BLaER1 (cell line): ENCODE measurements around the gene CCDC13.

Source experiments
- H3K27ac ChIP-seq: shearing (Covaris generic); formaldehyde crosslinking; 2 replicates; pipeline ENCODE4 v1.8.1; 2022
- H3K27me3 ChIP-seq: shearing (Covaris generic); formaldehyde crosslinking; 2 replicates; pipeline ENCODE4 v1.8.1; 2022
- H3K36me3 ChIP-seq: shearing (Covaris generic); formaldehyde crosslinking; 2 replicates; pipeline ENCODE4 v1.8.1; 2022
- H3K4me1 ChIP-seq: shearing (Covaris generic); formaldehyde crosslinking; 2 replicates; pipeline ENCODE4 v1.8.1; 2022
- H3K4me2 ChIP-seq: shearing (Covaris generic); formaldehyde crosslinking; 2 replicates; pipeline ENCODE4 v1.8.1; 2022
- H3K4me3 ChIP-seq: shearing (Covaris generic); formaldehyde crosslinking; 2 replicates; pipeline ENCODE4 v1.8.1; 2022
- H3K9ac ChIP-seq: shearing (Covaris generic); formaldehyde crosslinking; 2 replicates; pipeline ENCODE4 v1.8.1; 2022
- H3K9me3 ChIP-seq: shearing (Covaris generic); formaldehyde crosslinking; 2 replicates; pipeline ENCODE4 v1.8.1; 2022
- H4K20me1 ChIP-seq: shearing (Covaris generic); formaldehyde crosslinking; 2 replicates; pipeline ENCODE4 v1.8.1; 2022
- Cebpa-rat ChIP-seq: shearing (Covaris generic); IDR thresholded peaks from 2 replicates; pipeline ENCODE4 v1.8.1; 2022

The CCDC13 gene

GRCh38 chr3:42809202-42809601, 36.1 kb upstream of the CCDC13 start, which contains the start of gene ACKR2:
Gene ACKR2 (plus strand): TSS chr3:42809445. CDS start chr3:42864503, 55,058 bp downstream.
- peaks cover 8% of the 10 kb centered on the region for H3K4me1 ChIP-seq
- no peaks in the 10 kb centered on the region for H4K20me1 ChIP-seq
- no peaks in the 10 kb centered on the region for H3K9me3 ChIP-seq
- no peaks in the 10 kb centered on the region for H3K36me3 ChIP-seq
- no peak within 1 kb of the TSS for H3K4me3 ChIP-seq
- TF ChIP-seq Cebpa-rat, result no peak
- no peak within 1 kb of the TSS for H3K4me2 ChIP-seq
- no peak within 1 kb of the TSS for H3K27ac ChIP-seq
- no peak within 1 kb of the TSS for H3K9ac ChIP-seq
- H3K27me3 ChIP-seq, result no peaks in the 10 kb centered on the region

DNA sequence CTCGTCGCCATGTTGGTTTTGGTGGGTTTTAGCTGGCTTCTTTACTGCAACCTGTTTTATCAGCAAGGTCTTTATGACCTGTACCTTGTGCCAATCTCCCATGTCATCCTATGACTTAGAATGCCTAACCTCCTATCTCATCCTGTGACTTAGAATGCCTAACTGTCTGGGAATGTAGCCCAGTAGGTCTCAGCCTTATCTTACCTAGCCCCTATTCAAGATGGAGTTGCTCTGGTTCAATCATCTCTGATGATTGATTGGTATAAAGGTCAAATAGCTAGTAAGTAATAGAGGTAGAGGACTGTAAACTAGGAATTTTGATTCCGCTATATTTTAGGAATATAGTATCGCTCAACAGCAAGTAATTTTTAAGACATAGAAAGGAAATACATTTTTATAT, 34.9 kb upstream of the CCDC13 start:
- TF ChIP-seq Cebpa-rat, result no peak
- Histone ChIP-seq H3K4me2 (no peak overlapping the region), H4K20me1 (peaks cover 11% of the 10 kb centered on the region; the same call in 1 of the 2 replicates), H3K9me3 (no peaks in the 10 kb centered on the region), H3K4me3 (no peak overlapping the region), H3K36me3 (no peaks in the 10 kb centered on the region), H3K4me1 (peaks cover 14% of the 10 kb centered on the region), H3K9ac (no peak overlapping the region), H3K27ac (no peak overlapping the region), H3K27me3 (no peaks in the 10 kb centered on the region)

GRCh38 chr3:42805141-42805821, 32.2 kb upstream of the CCDC13 start:
- Histone ChIP-seq H3K9me3 (no peaks in the 10 kb centered on the region), H4K20me1 (peaks cover 37% of the 10 kb centered on the region), H3K9ac (peak overlapping the region; percentile 90; the same call in 1 of the 2 replicates), H3K27ac (no peak overlapping the region), H3K36me3 (no peaks in the 10 kb centered on the region), H3K27me3 (no peaks in the 10 kb centered on the region), H3K4me1 (peaks cover 40% of the 10 kb centered on the region), H3K4me2 (peak overlapping the region; percentile 95), H3K4me3 (peak overlapping the region; percentile 83)
- no peak for TF ChIP-seq Cebpa-rat

DNA sequence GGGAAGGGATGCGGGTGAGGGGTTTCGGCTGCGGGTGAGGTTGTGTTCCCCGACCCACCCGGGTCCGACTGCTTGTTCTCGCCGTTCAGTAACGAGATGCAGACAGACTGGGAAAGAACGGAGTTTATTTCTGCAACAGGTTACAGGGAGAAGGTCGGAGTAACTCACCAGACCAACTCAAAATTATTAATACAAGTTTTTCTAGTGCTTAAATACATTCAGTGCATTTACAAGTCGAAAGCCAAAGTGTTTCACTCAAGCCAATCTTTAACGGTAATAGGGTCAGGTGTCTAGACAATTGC, 31.7 kb upstream of the CCDC13 start:
- peaks cover 45% of the 10 kb centered on the region for H3K4me1 ChIP-seq
- H3K4me3 ChIP-seq, result peak overlapping the region; percentile 83
- peaks cover 42% of the 10 kb centered on the region for H4K20me1 ChIP-seq
- peak overlapping the region; percentile 90 for H3K9ac ChIP-seq
- no peaks in the 10 kb centered on the region for H3K36me3 ChIP-seq
- peak overlapping the region; percentile 95 for H3K4me2 ChIP-seq
- no peaks in the 10 kb centered on the region for H3K27me3 ChIP-seq
- no peak for TF ChIP-seq Cebpa-rat
- peak overlapping the region; percentile 84 for H3K27ac ChIP-seq
- H3K9me3 ChIP-seq, result no peaks in the 10 kb centered on the region

DNA sequence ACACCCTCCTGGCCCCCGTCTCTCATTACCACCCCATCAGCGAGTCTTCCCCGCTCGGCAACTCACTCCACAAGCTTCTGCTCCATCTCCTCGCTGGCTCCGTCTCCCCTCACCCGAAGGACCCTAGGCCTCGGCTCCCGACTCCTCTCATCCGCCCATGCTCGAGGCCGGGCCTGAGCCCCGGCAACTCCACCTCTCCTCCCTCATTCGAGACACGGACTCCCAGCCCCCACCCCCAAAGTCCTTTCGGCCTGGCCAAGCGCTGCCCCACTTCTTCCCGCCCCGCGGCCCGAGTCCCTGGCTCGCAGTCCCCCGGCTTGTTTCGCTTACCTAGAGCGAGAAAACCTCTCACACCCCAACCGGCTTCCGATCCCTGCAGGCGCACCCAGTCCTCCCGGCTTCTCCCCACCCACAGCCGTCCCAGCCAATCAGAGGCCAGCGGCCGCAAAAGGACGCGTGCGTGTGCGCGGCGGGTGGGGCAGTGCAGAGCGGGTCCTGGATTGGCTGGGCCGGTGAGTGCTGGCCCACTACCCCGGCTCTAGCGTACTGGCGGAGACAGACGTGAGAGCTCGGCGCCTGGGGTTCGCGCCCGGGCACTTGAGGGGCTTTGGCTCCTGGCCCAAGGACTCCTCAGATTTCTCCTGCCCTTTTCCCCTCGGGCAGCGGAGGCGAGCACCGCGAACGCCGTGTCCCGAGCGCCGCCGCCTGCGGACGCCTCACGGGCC, 31.2 kb upstream of the CCDC13 start, which contains the start of gene HIGD1A:
Gene HIGD1A (minus strand): TSS at position 385 of the 725 bp plus-strand sequence. CDS start 10,237 bp downstream, outside the sequence.
- peak within 1 kb of the TSS; percentile 83 for H3K4me3 ChIP-seq
- H3K9ac ChIP-seq, result peak within 1 kb of the TSS; percentile 90
- no peaks in the 10 kb centered on the region for H3K27me3 ChIP-seq
- H3K4me1 ChIP-seq, result peaks cover 50% of the 10 kb centered on the region
- H3K4me2 ChIP-seq, result peak within 1 kb of the TSS; percentile 95
- H4K20me1 ChIP-seq, result peaks cover 47% of the 10 kb centered on the region
- peak within 1 kb of the TSS; percentile 84 for H3K27ac ChIP-seq
- no peaks in the 10 kb centered on the region for H3K9me3 ChIP-seq
- no peak for TF ChIP-seq Cebpa-rat
- no peaks in the 10 kb centered on the region for H3K36me3 ChIP-seq

DNA sequence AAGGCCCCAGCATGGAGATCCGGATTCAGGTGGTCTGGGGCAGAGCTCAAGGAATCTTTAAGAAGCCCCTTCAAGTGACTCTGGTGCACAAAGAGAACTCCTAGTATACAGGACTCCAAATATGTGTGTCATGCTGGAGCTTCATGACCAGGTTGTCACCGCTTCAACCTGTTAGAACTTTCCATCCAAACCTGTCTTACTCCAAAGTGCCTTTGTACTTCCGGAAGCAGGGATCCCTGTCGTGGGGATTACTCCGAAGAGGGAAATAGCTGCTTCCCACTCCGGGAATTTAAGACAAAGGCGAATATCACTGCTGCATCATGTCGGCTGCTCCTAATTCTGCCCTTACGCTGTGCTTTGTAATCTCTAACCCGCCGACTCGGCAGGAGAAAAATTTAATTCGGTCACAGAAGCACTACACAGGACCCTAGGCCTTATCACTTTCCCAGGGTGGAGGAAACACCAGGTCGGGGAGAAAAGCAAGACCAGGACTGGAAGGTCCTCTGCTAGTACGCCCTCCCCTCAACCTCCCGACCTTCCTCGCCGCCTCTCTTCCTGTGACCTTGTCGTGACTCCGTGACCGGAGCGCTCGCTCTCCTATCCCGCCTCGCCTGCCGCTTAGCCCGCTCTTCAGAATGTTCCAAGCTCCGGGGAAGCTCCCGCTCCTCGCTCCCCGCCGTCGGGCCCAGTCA, 30.5 kb upstream of the CCDC13 start:
- Histone ChIP-seq H3K27ac (peak overlapping the region; percentile 84), H3K4me2 (peak overlapping the region; percentile 95), H3K9me3 (no peaks in the 10 kb centered on the region), H3K4me1 (peaks cover 50% of the 10 kb centered on the region), H3K4me3 (peak overlapping the region; percentile 83), H3K9ac (peak overlapping the region; percentile 90), H3K36me3 (no peaks in the 10 kb centered on the region), H4K20me1 (peaks cover 47% of the 10 kb centered on the region), H3K27me3 (no peaks in the 10 kb centered on the region)
- TF ChIP-seq Cebpa-rat, result no peak

DNA sequence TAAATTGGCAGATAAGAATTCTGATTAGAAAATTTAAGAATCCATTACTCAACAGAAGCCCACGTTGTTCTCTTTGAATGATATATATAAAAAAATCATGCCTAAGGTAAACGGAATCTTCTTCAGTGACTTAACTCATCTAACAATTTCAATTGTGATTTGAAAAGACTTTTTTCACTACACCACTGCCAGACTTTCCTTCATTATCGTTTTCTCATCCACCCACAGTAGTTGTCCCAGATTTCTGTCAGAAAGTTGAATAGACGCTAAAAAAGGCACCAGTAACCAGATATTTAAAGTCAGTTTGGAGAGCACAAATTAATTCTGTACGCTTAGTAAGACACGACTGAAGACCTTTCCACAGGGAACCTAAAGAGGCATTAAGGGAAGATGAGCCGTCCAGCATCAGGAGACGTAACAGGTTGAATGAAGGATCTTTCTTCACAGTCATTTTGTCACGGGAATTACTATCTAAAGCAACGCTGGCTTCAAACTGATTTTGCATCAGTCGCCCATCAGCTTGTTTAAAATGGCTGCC, 29.9 kb upstream of the CCDC13 start:
- Histone ChIP-seq H3K4me2 (peak overlapping the region; percentile 95), H3K4me3 (peak overlapping the region; percentile 83), H3K4me1 (peaks cover 50% of the 10 kb centered on the region), H3K36me3 (no peaks in the 10 kb centered on the region), H3K9me3 (no peaks in the 10 kb centered on the region), H4K20me1 (peaks cover 47% of the 10 kb centered on the region), H3K9ac (peak overlapping the region; percentile 90), H3K27me3 (no peaks in the 10 kb centered on the region), H3K27ac (no peak overlapping the region)
- TF ChIP-seq Cebpa-rat, result no peak

DNA sequence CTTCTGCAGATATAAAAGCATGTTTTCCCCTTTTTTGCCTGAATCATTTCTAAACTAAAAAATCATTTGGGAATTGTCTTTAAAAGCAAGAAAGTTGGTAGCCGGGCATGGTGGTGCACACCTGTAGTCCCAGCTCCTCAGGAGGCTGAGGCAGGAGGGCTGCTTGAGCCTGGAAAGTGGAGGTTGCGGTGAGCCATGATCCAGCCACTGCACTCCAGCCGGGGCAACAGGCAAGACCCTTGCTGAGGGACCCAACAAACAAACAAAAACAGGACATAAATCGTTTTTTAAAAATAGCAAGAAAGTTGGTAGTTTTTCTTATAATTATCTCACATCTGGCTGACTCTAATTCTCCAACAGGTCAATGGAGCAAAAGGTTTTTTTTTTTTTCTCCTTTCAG, 28.7 kb upstream of the CCDC13 start:
- peaks cover 50% of the 10 kb centered on the region for H3K4me1 ChIP-seq
- H3K9me3 ChIP-seq, result no peaks in the 10 kb centered on the region
- H3K9ac ChIP-seq, result no peak overlapping the region
- TF ChIP-seq Cebpa-rat, result no peak
- no peak overlapping the region for H3K4me2 ChIP-seq
- H3K4me3 ChIP-seq, result no peak overlapping the region
- H4K20me1 ChIP-seq, result peaks cover 47% of the 10 kb centered on the region
- H3K27me3 ChIP-seq, result no peaks in the 10 kb centered on the region
- no peak overlapping the region for H3K27ac ChIP-seq
- H3K36me3 ChIP-seq, result no peaks in the 10 kb centered on the region

DNA sequence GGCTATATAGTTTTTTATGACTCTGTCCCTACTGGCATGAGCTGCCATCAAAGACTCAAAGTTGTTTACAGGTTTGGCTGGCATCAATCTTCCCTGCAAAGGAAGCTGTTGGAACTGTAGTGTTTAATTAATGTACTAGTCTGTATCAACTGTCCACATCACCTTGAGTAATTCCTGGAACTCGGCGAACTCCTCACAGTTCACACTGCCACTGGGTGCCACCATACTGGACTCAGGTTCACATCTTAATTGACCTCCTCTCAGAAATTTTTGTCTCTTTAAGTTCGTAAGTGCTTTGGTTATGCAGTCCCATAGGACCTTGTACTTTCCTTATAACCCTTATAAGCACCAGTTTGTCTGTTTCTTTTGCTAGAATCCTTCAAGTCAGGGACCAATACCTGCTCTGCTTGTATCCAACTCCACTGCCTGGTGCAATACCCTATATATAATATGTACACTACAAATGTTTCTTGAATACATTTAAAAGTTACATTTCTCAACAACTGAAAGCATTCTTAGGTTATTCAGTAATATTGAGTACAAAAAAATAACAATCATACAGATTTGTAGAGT, 28.1 kb upstream of the CCDC13 start:
- H3K9ac ChIP-seq, result no peak overlapping the region
- H3K4me1 ChIP-seq, result peaks cover 50% of the 10 kb centered on the region
- H3K27ac ChIP-seq, result no peak overlapping the region
- no peak overlapping the region for H3K4me3 ChIP-seq
- peak overlapping the region; percentile 34; the same call in 1 of the 2 replicates for H3K4me2 ChIP-seq
- no peaks in the 10 kb centered on the region for H3K36me3 ChIP-seq
- no peak for TF ChIP-seq Cebpa-rat
- no peaks in the 10 kb centered on the region for H3K9me3 ChIP-seq
- H3K27me3 ChIP-seq, result no peaks in the 10 kb centered on the region
- H4K20me1 ChIP-seq, result peaks cover 47% of the 10 kb centered on the region
